Peyer's patch (tissue), 4 donors: Measurements from ENCODE around the gene AGBL4. TPM values are rescaled to one million over a fixed set of nuclear protein-coding genes. Genes with fewer than 3 reads are reported as not detected.

Source experiments
- DNase-seq, 3 donors: peaks; one replicate each; pipeline ENCODE4 v3.0.0-alpha.2; 2017 to 2019
- H3K27ac ChIP-seq, 4 donors: fragments of 200-600 bp; sonication (generic); one replicate each; pipeline ENCODE4 v1.5.1; 2016 to 2019
- H3K27me3 ChIP-seq, 2 donors: fragments of 200-600 bp; sonication (generic); one replicate each; pipeline ENCODE4 v1.5.1; 2019
- H3K36me3 ChIP-seq, 3 donors: fragments of 200-600 bp; sonication (generic); one replicate each; pipeline ENCODE4 v1.5.1; 2016 to 2019
- H3K4me1 ChIP-seq, 4 donors: fragments of 200-600 bp; sonication (generic); one replicate each; pipeline ENCODE4 v1.5.1; 2016 to 2019
- H3K4me3 ChIP-seq, 4 donors: fragments of 200-600 bp; sonication (generic); 1 replicate in 3 of 4; 2 replicates in 1 of 4; pipeline ENCODE4 v1.5.1; 2016 to 2019; ENCODE audit warnings: mild to moderate bottlenecking in 1 of 4
- H3K9me3 ChIP-seq, 4 donors: fragments of 200-600 bp; sonication (generic); one replicate each; pipeline ENCODE4 v1.5.1; 2016 to 2019; ENCODE audit warnings: mild to moderate bottlenecking in 1 of 4
- CTCF ChIP-seq, 6 experiments: fragments of 450-650 bp in 4 of 6; fragments of 200-600 bp in 2 of 6; sonication (generic) in 1 of 6; IDR thresholded peaks; one replicate each; pipeline ENCODE4 v1.5.1; 2017 to 2019; ENCODE audit warnings: antibody characterized with exemption in 6 of 6, mild to moderate bottlenecking in 3 of 6, moderate library complexity in 1 of 6
- POLR2A ChIP-seq, 2 donors: fragments of 450-650 bp; IDR thresholded peaks; one replicate each; pipeline ENCODE4 v1.5.1; 2017; ENCODE audit warnings: antibody characterized with exemption in 2 of 2, mild to moderate bottlenecking in 2 of 2, moderate library complexity in 2 of 2
- total RNA-seq, 4 donors: library from RNA; depleted of rRNA; stranded (reverse); fragments of >200 nt; gene quantifications; one replicate each; pipeline ENCODE4 v1.1.0, GENCODE V29; 2016

The AGBL4 gene
- total RNA-seq, 4 donors from 2014 or later = 2.5 TPM; not detected in 3

GRCh38 chr1:48603222-48603621 lies 1420.5 kb downstream of the AGBL4 start:
- Histone ChIP-seq H3K4me1 (no peaks in the 10 kb centered on the region), H3K9me3 (no peaks in the 10 kb centered on the region), H3K36me3 (no peaks in the 10 kb centered on the region), H3K27ac (no peak overlapping the region), H3K4me3 (no peak overlapping the region), H3K27me3 (no peaks in the 10 kb centered on the region)
- TF ChIP-seq CTCF (IDR thresholded peaks at IDR 0.05) (no peak), POLR2A (IDR thresholded peaks at IDR 0.05) (no peak)
- no peak for DNase-seq

- Histone ChIP-seq H3K36me3 (no peaks in the 10 kb centered on the region), H3K4me3 (no peak overlapping the region), H3K4me1 (no peaks in the 10 kb centered on the region), H3K27ac (no peak overlapping the region), H3K27me3 (no peaks in the 10 kb centered on the region), H3K9me3 (no peaks in the 10 kb centered on the region)
- DNase-seq = no peak
- TF ChIP-seq POLR2A (IDR thresholded peaks at IDR 0.05) (no peak), CTCF (IDR thresholded peaks at IDR 0.05) (no peak)
These were observed 1421.4 kb downstream of the AGBL4 start for GRCh38 chr1:48602349-48602748.

DNA sequence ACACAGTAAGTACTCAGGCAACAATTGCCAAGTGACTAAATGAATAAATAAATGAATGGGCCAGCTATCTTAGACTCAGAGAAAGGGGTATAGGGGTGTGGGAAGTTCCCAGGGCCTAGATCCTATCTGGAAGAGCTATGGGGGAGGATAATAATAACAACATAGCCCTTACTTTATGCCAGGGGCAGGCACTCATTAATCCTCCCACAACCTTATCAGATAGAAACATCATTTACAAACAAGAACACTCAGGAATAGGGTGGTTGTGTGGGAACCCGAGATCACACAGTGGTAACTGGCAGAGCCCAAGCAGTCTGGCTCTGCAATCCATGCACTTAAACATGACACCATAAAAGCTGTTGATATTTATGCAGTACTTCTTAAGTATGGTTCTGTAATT lies 1423.6 kb downstream of the AGBL4 start:
- H3K27me3 ChIP-seq = no peaks in the 10 kb centered on the region
- no peak overlapping the region for H3K4me3 ChIP-seq
- no peaks in the 10 kb centered on the region for H3K9me3 ChIP-seq
- no peak for TF ChIP-seq POLR2A (IDR thresholded peaks at IDR 0.05)
- TF ChIP-seq CTCF (IDR thresholded peaks at IDR 0.05) = no peak
- H3K27ac ChIP-seq = no peak overlapping the region
- no peaks in the 10 kb centered on the region for H3K4me1 ChIP-seq
- DNase-seq = no peak
- no peaks in the 10 kb centered on the region for H3K36me3 ChIP-seq

GRCh38 chr1:48597663-48598062 lies 1426.1 kb downstream of the AGBL4 start:
- H3K4me1 ChIP-seq = no peaks in the 10 kb centered on the region
- no peak for DNase-seq
- TF ChIP-seq CTCF (IDR thresholded peaks at IDR 0.05) (no peak), POLR2A (IDR thresholded peaks at IDR 0.05) (no peak)
- no peaks in the 10 kb centered on the region for H3K9me3 ChIP-seq
- H3K27me3 ChIP-seq = no peaks in the 10 kb centered on the region
- no peak overlapping the region for H3K27ac ChIP-seq
- H3K4me3 ChIP-seq = no peak overlapping the region
- no peaks in the 10 kb centered on the region for H3K36me3 ChIP-seq

DNA sequence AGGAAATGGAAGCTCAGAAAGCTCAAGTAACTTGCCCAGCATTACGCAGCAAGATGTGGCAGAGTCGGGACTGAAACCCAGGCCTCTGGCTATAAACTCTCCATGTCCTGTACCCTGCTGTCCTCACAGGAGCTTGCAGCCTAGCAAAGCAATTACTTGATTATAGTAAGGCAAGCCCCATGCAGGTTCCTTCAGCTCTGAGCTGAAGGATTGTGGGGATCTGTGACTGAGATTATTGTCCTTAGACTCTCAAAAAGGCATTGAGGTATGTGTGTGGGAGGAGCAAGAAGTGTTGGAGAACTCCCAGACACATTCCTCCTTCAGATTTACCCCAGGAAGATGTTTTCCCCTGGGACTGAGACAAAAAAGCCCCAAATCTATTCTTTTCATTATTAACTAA lies 1427.7 kb downstream of the AGBL4 start:
- no peaks in the 10 kb centered on the region for H3K36me3 ChIP-seq
- TF ChIP-seq CTCF (IDR thresholded peaks at IDR 0.05) (no peak), POLR2A (IDR thresholded peaks at IDR 0.05) (no peak)
- no peak for DNase-seq
- no peak overlapping the region for H3K4me3 ChIP-seq
- no peaks in the 10 kb centered on the region for H3K4me1 ChIP-seq
- H3K27ac ChIP-seq = no peak overlapping the region
- no peaks in the 10 kb centered on the region for H3K9me3 ChIP-seq
- no peaks in the 10 kb centered on the region for H3K27me3 ChIP-seq

- no peak overlapping the region for H3K27ac ChIP-seq
- H3K9me3 ChIP-seq = no peaks in the 10 kb centered on the region
- no peaks in the 10 kb centered on the region for H3K4me1 ChIP-seq
- H3K4me3 ChIP-seq = no peak overlapping the region
- H3K36me3 ChIP-seq = no peaks in the 10 kb centered on the region
- no peak for DNase-seq
- no peaks in the 10 kb centered on the region for H3K27me3 ChIP-seq
- TF ChIP-seq POLR2A (IDR thresholded peaks at IDR 0.05) (no peak), CTCF (IDR thresholded peaks at IDR 0.05) (no peak)
These were observed 1428.1 kb downstream of the AGBL4 start for GRCh38 chr1:48595613-48596012.
